HG03520 (cell line): ENCODE data around the gene ZBTB39.

ENCODE experiments used
- ATAC-seq: cut with Tn5 transposase; IDR thresholded peaks from one replicate; pipeline ENCODE4 v1.9.1; 2021; ENCODE audit warnings: mild to moderate bottlenecking, moderate library complexity; ENCODE audit not compliant: unreplicated experiment

ZBTB39 gene

GRCh38 chr12:56951582-56952339 lies 54.6 kb downstream of the ZBTB39 start:
- ATAC-seq, result no peak

- no peak for ATAC-seq
These were observed 57.5 kb downstream of the ZBTB39 start for GRCh38 chr12:56948881-56949280.
